PC-9 (cell line): ENCODE measurements around the gene ADAMTSL3. TPM values are rescaled to one million over a fixed set of nuclear protein-coding genes. Genes with fewer than 3 reads are reported as not detected.
"Not testable (repeated sequence)": the region's sequence is repeated elsewhere in the genome, so short reads cannot be mapped to it uniquely, and the experiment has no call there.

Experiments used
- BruUV-seq: library from RNA; stranded (reverse); fragments of 400-500 nt; replicated peaks from 2 replicates; lab custom pipeline; 2021; lab: Mats Ljungman, UMichigan
- CTCF ChIA-PET: fragments of 300-600 bp; sonication (Branson Sonifier 250); formaldehyde crosslinking; loops from one replicate; lab custom pipeline; 2022; ENCODE audit warnings: antibody characterized with exemption; lab: Charles Lee
- POLR2A ChIA-PET: fragments of 300-600 bp; sonication (Branson Sonifier 250); formaldehyde crosslinking; loops from one replicate; lab custom pipeline; 2022; ENCODE audit warnings: antibody characterized with exemption; ENCODE audit not compliant: unreplicated experiment; lab: Charles Lee
- DNase-seq, 2 experiments: peaks; one replicate each; pipeline versions ENCODE4 v3.0.0 to v3.0.0-alpha.2; 2015 to 2022; ENCODE audit warnings: mixed read lengths in 1 of 2
- H2AFZ ChIP-seq: fragments of 200-600 bp; sonication (generic); 2 replicates; pipeline ENCODE4 v1.8.1; 2017; ENCODE audit warnings: antibody characterized with exemption
- H3F3A ChIP-seq: fragments of 200-600 bp; sonication (generic); 2 replicates; pipeline ENCODE4 v1.8.1; 2017; ENCODE audit warnings: antibody characterized with exemption, mild to moderate bottlenecking, low read depth; ENCODE audit not compliant: insufficient read depth
- H3K27ac ChIP-seq: fragments of 200-600 bp; sonication (generic); 2 replicates; pipeline ENCODE4 v1.6.1; 2016; ENCODE audit warnings: mixed run types
- H3K27me3 ChIP-seq: fragments of 200-600 bp; sonication (generic); 2 replicates; pipeline ENCODE4 v1.6.1; 2016; ENCODE audit warnings: low read depth, mixed run types; ENCODE audit not compliant: insufficient read depth
- H3K36me3 ChIP-seq: fragments of 200-600 bp; sonication (generic); 2 replicates; pipeline ENCODE4 v1.6.1; 2016; ENCODE audit warnings: low read depth, mixed run types
- H3K4me1 ChIP-seq: fragments of 200-600 bp; sonication (generic); replicated peaks from 2 replicates; pipeline ENCODE4 v1.6.1; 2016; ENCODE audit warnings: mixed run types; ENCODE audit not compliant: insufficient read depth
- H3K4me2 ChIP-seq: fragments of 200-600 bp; sonication (generic); 2 replicates; pipeline ENCODE4 v1.6.1; 2017; ENCODE audit warnings: mixed run types
- H3K4me3 ChIP-seq: fragments of 200-600 bp; sonication (generic); 2 replicates; pipeline ENCODE4 v1.6.1; 2016; ENCODE audit warnings: mixed run types
- H3K79me2 ChIP-seq: fragments of 200-600 bp; sonication (generic); 2 replicates; pipeline ENCODE4 v1.6.1; 2017; ENCODE audit warnings: low read depth, mixed run types
- H3K9me2 ChIP-seq: fragments of 200-600 bp; sonication (generic); 2 replicates; pipeline ENCODE4 v1.8.1; 2017; ENCODE audit warnings: mild to moderate bottlenecking; ENCODE audit not compliant: insufficient read depth
- H3K9me3 ChIP-seq: fragments of 200-600 bp; sonication (generic); 2 replicates; pipeline ENCODE4 v1.8.1; 2016; ENCODE audit warnings: low read depth; ENCODE audit not compliant: insufficient read depth
- H4K20me1 ChIP-seq: fragments of 200-600 bp; sonication (generic); 2 replicates; pipeline ENCODE4 v1.8.1; 2017; ENCODE audit not compliant: insufficient read depth
- CTCF ChIP-seq: fragments of 200-600 bp; sonication (generic); conservative IDR thresholded peaks from 2 replicates; pipeline ENCODE4 v1.6.1; 2017; ENCODE audit warnings: mixed run types, antibody characterized with exemption, mild to moderate bottlenecking, moderate library complexity
- EZH2 ChIP-seq: fragments of 200-600 bp; sonication (generic); IDR thresholded peaks from 2 replicates; pipeline ENCODE4 v1.8.0; 2017; ENCODE audit warnings: antibody characterized with exemption, low read depth
- intact Hi-C: fragments of 100-400 bp; cut with micrococcal nuclease; formaldehyde crosslinking; loops from one replicate; pipeline ENCODE4 v1.10.0; 2022; ENCODE audit not compliant: unreplicated experiment
- total RNA-seq: library from RNA; stranded (reverse); gene quantifications from 2 replicates; pipeline ENCODE4 v1.2.3, GENCODE V29; 2021

The ADAMTSL3 gene
- total RNA-seq, 1 experiment from 2014 or later = 5.0 TPM

DNA sequence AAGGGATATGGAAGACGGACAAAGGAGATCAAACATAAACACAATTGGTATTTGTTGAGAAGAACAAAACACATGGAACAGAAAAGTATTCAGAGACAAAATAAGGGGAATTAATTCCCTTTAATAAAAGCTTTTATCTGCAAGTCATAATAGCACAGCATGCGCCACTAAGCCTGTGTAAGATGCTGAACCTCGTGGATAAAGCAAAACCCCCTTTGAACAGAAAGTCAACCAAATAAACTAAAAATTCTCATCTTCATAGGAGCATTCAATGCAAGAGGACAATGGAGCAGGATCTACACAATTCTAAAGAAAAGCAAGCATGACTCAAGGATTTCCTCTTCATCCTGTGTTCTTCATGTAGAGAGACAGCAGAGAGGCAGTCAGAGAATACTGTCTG lies 307.4 kb downstream of the ADAMTSL3 start:
- Histone ChIP-seq H3K4me3 (no peak overlapping the region), H3K27me3 (no peaks in the 10 kb centered on the region), H4K20me1 (no peaks in the 10 kb centered on the region), H3K9me3 (no peaks in the 10 kb centered on the region), H3K79me2 (no peaks in the 10 kb centered on the region), H3K4me1 (no peaks in the 10 kb centered on the region), H3K36me3 (no peaks in the 10 kb centered on the region), H3F3A (no peaks in the 10 kb centered on the region), H3K9me2 (no peaks in the 10 kb centered on the region), H3K27ac (no peak overlapping the region), H2AFZ (no peak overlapping the region), H3K4me2 (no peak overlapping the region)
- BruUV-seq = no TSS peak
- POLR2A ChIA-PET = no interaction called here
- TF ChIP-seq EZH2 = no peak
- no peak for TF ChIP-seq CTCF
- intact Hi-C loops = no loop called here
- DNase-seq = no peak
- CTCF ChIA-PET = no interaction called here

DNA sequence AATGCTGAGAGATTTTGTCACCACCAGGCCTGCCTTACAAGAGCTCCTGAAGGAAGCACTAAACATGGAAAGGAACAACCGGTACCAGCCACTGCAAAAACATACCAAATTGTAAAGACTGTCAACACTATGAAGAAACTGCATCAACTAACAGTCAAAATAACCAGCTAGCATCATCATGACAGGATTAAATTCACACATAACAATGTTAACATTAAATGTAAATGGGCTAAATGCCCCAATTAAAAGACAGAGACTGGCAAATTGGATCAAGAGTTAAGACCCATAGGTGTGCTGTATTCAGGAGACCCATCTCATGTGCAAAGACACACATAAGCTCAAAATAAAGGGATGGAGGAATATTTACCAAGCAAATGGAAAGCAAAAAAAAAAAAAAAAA lies 311.0 kb downstream of the ADAMTSL3 start:
- intact Hi-C loops, H3K4me3 ChIP-seq, H3K9me3 ChIP-seq, H3K9me2 ChIP-seq, H3K79me2 ChIP-seq, H3K4me1 ChIP-seq, H3K4me2 ChIP-seq, BruUV-seq, H3K27ac ChIP-seq, H4K20me1 ChIP-seq, POLR2A ChIA-PET, CTCF ChIA-PET, H3K36me3 ChIP-seq, H3F3A ChIP-seq, H2AFZ ChIP-seq, DNase-seq, H3K27me3 ChIP-seq: not testable (repeated sequence)

GRCh38 chr15:83970295-83970890 lies 316.5 kb downstream of the ADAMTSL3 start:
- Histone ChIP-seq H3K36me3 (no peaks in the 10 kb centered on the region), H2AFZ (no peak overlapping the region), H3K4me3 (no peak overlapping the region), H3K27me3 (peaks cover 2% of the 10 kb centered on the region; the same call in 1 of the 2 replicates), H3K79me2 (no peaks in the 10 kb centered on the region), H3K4me1 (no peaks in the 10 kb centered on the region), H3K9me3 (no peaks in the 10 kb centered on the region), H3K9me2 (no peaks in the 10 kb centered on the region), H4K20me1 (no peaks in the 10 kb centered on the region), H3K27ac (no peak overlapping the region), H3F3A (no peaks in the 10 kb centered on the region), H3K4me2 (no peak overlapping the region)
- intact Hi-C loops = no loop called here
- TF ChIP-seq CTCF (no peak), EZH2 (no peak)
- CTCF ChIA-PET = no interaction called here
- POLR2A ChIA-PET = interaction anchor here (0.7 kb wide), 1 partner anchor 256 kb away, joined by 4 read pairs; no protein-coding TSS in a partner anchor
- no peak for DNase-seq
- BruUV-seq = no TSS peak

DNA sequence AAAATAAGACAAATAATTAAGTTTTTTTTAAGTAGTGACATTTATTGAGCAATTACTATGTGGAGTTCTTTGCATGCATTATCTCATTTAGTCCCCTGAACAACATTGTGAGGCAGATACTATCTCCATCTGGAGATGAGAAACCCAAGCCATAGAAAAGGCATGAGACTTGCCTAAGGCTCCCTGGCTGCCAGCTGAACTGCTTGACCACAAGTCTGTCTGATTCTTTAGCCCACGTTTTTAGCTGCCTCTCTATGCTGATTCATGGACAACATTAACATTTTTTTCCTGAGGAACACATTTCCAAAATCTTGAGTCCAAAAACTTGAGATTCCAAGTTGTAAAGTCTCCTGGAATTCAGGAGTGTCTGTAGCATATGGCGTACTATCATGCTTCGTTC lies 318.1 kb downstream of the ADAMTSL3 start:
- H3K27ac ChIP-seq = no peak overlapping the region
- TF ChIP-seq EZH2 (no peak), CTCF (no peak)
- H3K79me2 ChIP-seq = no peaks in the 10 kb centered on the region
- no peak overlapping the region for H3K4me2 ChIP-seq
- no peak for DNase-seq
- ChIA-PET CTCF (no interaction called here), POLR2A (no interaction called here)
- no peaks in the 10 kb centered on the region for H3K9me2 ChIP-seq
- no TSS peak for BruUV-seq
- no peaks in the 10 kb centered on the region for H4K20me1 ChIP-seq
- H3F3A ChIP-seq = no peaks in the 10 kb centered on the region
- H3K36me3 ChIP-seq = no peaks in the 10 kb centered on the region
- H2AFZ ChIP-seq = no peak overlapping the region
- intact Hi-C loops = no loop called here
- no peak overlapping the region for H3K4me3 ChIP-seq
- H3K9me3 ChIP-seq = no peaks in the 10 kb centered on the region
- H3K4me1 ChIP-seq = no peaks in the 10 kb centered on the region
- peaks cover 14% of the 10 kb centered on the region for H3K27me3 ChIP-seq
